A673 (cell line): ENCODE data around the gene DNAH1.

ENCODE experiments used
- CTCF ChIP-seq: fragments of 300-800, 200-600 bp; sonication (generic); conservative IDR thresholded peaks from 2 replicates; pipeline ENCODE4 v1.5.1; 2017; ENCODE audit warnings: low read depth, mild to moderate bottlenecking, antibody characterized with exemption, low read length, moderate library complexity, mixed read lengths
- EZH2 ChIP-seq: fragments of 200-600 bp; sonication (generic); IDR thresholded peaks from 2 replicates; pipeline ENCODE4 v1.6.1; 2017; ENCODE audit warnings: borderline replicate concordance, low read depth, mild to moderate bottlenecking, mixed read lengths, antibody characterized with exemption, low read length; ENCODE audit not compliant: poor library complexity, severe bottlenecking

DNA sequence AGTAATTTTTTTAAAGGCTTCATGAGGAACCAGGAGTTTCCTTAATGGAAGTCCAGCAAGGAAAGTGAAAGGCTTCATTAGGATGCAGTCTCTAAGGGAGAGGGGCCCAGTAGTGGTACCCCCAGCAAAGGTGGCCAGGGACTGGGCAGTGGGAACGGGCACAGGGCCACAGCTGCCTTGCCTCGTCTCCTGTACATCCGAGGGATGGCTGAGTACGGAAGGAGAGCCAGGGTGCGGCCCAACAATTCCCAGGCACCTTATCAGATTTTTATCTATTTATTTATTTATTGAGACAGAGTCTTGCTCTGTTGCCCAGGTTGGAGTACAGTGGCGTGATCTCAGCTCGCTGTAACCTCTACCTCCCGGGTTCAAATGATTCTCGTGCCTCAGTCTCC is 114.3 kb downstream of the DNAH1 start:
- TF ChIP-seq CTCF: no peak
- TF ChIP-seq EZH2: no peak
